K562 treated with DMSO at 1 percent for 24 hours (cell line): ENCODE data around the gene CTNNA1. TPM values are rescaled to one million over a fixed set of nuclear protein-coding genes. Genes with fewer than 3 reads are reported as not detected.

Experiments
- total RNA-seq: library from RNA; unstranded; fragments of 300-600 nt; gene quantifications from 2 replicates; pipeline ENCODE4 v1.2.3, GENCODE V29; 2022; ENCODE audit warnings: low read depth; ENCODE audit not compliant: insufficient read depth

Gene CTNNA1
- total RNA-seq, result 153 and 159 TPM in 2 replicates

GRCh38 chr5:138752951-138753793 lies at the start of gene CTNNA1:
CTNNA1 (plus strand) TSS chr5:138753425; CDS start chr5:138781925, 28,500 bp downstream.

DNA sequence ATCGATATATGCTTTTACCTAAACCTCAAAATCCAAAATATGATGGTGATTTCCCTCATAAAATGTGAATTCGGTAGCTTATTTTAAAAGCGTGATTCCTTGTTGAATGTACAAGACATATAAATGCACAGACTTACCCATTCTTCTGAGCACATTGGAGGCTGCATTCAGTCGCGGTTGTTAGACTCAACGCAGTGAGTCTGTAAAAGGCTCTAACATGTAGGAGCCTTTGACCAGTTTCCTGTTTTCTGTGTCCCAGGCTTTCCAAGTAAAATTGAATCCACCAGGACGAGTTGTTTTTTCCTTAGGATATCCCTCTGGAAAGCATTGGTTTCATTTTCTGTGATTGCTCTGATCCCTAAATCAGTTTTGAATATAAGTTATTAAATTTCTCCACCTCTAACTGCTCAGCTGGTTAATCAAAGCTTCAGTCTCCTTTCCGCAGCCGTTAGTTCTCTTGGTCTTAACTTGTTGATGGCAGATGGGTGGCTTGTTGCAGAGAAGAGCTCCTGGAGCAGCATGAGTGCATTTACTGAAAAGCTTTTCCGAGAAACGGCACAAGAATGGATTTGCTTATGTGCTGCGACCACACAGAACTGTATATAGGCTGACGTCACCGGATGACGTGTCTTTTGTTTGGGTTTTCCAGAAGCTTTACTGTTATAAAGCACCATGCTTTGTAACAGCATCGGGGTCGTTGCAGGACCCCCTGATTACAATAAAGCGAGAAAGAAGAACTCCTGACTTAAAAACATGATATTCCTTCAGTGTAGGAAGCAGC lies 121.7 kb downstream of the CTNNA1 start, which contains the start of gene LRRTM2:
TSS of gene LRRTM2 (minus strand) at position 565 of the 781 bp plus-strand sequence. CDS start at position 141, 424 bp downstream.

Other genes with a start within 250 kb of the CTNNA1 start
- 47.5 and 58.4 TPM in 2 replicates for gene ETF1, start 210.2 kb upstream of the CTNNA1 start, total RNA-seq
- gene HSPA9, start 178.0 kb upstream of the CTNNA1 start, total RNA-seq, result 217 and 224 TPM in 2 replicates
- gene LRRTM2, start 121.9 kb downstream of the CTNNA1 start, total RNA-seq, result not detected in 2 replicates